Activated CD8-positive, alpha-beta memory T cell treated with anti-CD3 and anti-CD28 coated beads, Interleukin-2, amount 50 U/mL, for 4 hours (primary cell): ENCODE measurements around the gene DMC1.

ENCODE experiments used
- DNase-seq: peaks from one replicate; pipeline ENCODE4 v3.0.0-alpha.2; 2020

DMC1 gene

GRCh38 chr22:38566726-38567504, 3.1 kb downstream of the DMC1 start:
- DNase-seq, result no peak

GRCh38 chr22:38565441-38565840, 4.5 kb downstream of the DMC1 start:
- no peak for DNase-seq

DNA sequence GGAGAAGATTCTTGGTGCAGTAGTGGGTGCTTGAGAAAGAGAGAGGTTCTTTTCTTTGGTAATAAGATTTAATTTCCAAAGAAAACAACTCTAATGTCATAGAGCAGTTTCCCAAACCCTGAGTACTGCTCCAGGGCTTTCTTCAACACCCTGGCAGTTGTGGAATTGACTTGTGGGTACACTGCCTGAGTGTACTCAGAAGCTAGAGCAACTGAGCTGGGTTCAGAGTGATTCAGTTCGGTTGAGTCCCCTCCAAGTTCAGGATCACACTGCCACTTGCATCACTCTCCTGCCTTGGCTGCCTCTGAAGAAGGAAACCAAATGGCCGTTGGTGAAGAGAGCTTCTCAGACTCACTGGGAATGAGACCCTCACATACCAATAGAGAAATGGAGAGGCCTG, 5.3 kb downstream of the DMC1 start:
- DNase-seq, result no peak

DNA sequence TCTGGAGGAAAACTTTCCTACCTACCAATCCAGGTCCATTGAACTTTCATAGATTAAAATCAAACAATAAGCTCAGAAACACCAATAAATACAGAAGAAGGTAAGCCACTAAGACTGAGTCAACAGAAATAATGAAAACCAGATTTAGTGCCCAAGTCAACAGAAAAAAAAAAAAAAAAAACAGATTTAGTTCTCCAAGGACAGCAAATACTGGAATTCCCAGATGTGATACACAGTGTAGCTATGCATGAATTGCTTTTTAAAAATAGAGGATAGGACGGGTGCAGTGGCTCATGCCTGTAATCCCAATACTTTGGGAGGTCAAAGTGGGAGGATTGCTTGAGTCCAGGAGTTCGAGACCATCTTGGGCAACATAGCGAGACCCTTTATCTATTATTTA, 15.7 kb downstream of the DMC1 start:
- no peak for DNase-seq

- no peak for DNase-seq
Measured at GRCh38 chr22:38549101-38549894, 20.7 kb downstream of the DMC1 start.

DNA sequence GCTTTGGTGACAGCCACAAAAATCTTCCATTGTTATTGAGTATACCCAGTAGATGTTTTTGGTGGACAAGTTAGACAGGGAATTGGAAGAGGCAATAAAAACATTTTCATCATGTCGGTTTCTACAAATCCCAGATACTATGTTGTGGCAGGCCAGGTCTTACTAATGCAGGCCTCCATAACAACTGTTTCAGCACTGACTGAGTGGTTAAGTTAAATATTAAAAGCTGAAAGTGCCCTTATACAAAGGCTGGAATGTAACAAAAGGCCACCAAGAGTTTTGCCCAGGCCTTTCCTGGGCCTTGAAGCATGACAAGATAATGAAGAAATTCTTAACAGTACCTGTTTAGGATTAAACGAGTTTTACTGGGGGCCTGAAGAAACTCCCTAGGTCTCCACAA, 29.3 kb downstream of the DMC1 start:
- DNase-seq, result no peak

DNA sequence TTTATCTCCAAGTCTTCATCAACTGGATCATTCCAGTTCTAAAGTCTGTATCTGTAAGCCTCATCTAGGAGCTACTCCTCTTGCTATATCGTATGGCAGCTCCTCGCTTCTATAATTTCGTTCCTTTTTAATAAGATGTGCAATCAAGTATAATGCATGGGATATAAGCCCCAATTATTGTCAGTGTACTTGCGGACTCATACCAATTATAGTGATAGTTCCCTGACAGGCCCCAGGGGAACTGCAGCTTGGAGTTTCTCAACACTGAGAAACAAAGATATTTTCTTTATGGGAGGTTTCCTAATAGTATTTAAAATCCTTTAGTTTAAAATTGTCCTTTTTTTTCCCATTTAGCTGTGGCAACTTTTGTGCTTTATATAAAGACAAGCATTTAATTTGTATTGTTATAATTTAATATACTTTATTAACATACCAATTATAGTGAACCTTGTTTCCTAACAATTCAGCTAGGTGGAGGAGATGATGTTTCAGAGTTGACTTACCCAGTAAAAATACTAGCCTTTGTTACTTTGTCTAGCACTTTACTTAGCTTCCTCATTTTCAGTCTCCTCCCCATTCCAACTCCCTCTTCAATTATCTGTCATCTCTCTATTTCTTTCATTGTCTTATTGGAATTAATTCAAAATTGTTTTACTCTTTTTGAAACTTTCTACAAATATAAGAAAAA, 38.6 kb downstream of the DMC1 start:
- DNase-seq, result no peak

- DNase-seq, result no peak
Measured at GRCh38 chr22:38524429-38524828, 45.6 kb downstream of the DMC1 start.

DNA sequence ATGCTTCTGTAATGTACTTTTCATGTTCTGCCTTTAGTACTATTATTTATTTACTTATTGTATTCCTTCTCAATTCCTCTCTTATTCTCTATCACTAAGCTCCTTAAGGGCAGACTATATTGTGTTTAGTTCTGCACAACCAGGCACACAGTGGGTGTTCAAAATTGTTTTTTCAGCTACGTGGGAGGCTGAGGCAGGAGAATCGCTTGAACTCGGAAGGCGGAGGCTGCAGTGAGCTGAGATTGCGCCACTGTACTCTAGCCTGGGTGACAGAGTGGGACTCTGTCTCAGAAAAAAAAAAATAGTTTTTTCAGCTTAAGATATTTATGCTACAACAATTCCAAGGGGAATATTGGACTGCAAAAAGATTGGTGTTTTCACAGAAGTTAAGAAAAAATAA, 46.5 kb downstream of the DMC1 start:
- no peak for DNase-seq

DNA sequence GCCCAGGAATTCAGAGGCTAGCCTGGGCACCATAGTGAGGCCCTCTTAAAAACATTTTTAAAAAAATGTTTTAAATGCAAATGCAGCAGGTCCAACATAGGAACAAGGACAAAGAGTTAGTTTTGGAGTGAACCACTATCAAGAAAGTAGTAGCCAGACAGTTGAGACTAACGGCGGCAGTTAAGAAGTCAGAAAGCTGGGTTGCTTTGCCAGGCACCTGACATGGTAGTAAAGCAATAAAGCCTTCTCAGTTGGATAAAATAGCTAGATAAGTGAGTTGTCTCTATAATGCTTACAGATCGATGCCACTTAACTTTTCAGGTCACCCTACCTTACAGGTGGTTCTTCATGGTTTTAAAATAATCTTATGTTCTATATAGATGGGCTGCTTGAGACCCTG, 47.0 kb downstream of the DMC1 start:
- no peak for DNase-seq

- DNase-seq, result no peak
Measured at GRCh38 chr22:38519453-38520250, 50.3 kb downstream of the DMC1 start.

DNA sequence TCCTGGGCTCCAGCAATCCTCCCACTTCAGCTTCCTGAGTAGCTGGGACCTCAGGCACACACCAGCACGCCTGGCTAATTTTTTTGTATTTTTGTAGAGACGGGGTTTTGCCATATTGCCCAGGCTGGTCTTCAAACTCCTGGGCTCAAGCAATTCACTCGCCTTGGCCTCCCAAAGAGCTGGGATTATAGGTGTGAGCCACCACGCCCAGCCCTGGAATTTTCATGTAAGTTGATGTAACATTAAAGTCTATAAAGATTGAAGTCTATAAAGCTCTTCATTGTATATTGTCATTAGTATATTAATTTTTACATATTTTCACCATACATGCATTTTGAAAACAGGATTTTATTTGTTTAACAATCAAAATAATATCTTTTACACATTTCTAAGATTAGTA, 51.4 kb downstream of the DMC1 start:
- no peak for DNase-seq

DNA sequence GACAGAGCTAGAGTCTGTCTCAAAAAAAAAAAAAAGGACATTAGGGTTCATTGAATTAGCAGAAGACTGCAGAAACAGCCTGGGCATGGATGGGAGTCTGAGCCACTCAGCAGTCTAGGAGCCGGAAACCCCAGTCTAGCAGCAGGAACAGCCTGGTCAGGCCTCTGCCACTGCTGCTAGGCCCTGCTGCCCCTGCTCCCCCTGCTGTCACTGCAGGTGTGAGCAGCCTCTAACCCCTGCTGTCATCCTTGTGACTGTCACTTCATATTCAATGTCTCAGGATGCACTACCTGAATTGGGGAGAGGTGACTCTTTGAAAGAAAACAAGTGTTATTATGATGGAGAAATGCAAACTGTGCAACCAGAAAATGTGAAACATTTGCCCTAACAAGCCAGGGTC, 56.9 kb downstream of the DMC1 start:
- peak; percentile 43 for DNase-seq

DNA sequence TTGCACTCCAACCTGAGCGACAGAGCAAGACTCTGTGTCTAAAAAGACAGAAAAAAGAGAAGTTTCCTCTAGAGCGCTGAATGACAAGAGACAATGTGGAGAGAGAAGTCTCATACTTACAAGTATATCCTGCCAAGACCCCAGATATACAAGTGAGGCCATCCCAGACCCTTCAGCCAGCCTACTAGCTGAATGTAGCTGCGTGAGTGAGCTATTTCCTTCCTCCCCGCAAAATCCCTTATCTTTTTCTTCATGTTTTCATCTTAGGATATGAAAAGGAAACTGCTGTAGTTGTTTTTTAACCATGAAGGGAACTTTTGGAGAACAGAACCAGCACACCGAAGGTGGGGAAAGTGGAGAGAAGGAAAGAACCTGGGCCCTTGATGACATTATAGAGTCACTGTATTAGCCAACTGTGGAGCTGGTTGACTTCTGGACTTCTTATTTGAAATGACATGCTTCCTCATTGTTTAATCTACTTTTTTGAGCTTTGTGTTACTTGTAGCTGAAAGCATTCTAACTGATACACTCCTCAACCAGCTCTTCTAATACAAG, 59.5 kb downstream of the DMC1 start:
- DNase-seq, result no peak

- DNase-seq, result peak; percentile 92
Measured at GRCh38 chr22:38506118-38506962, 63.6 kb downstream of the DMC1 start, which contains the start of gene DDX17. Gene DDX17, minus strand, starts transcription at chr22:38506311.

DNA sequence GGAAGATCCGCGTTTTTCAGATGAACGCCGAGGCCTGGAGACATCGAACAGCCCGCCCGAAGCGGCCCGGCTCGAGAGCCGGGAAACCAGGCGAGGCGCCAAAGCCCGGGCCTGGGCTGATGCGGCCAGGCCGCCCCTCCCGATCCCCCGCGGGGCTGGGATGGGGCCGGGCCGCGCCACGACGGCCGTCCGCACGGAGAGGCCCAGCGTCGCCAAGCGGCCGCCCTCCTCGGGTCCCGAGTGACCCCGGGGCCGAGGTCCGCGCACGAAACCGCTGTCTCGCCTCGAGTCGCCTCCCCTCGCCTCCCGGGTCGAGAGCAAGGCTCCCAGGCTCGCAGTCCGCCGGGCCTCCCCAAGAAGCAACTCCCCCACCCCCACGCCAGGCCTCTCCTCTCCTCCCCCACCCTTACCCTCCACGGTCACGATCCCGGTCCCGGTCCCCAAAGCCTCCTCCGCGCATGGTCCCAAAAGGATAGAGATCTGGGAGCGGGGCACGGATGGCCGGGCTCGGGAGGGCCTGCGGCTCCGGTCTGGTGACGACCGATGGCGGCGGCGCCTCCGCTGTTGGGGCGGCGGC, 64.4 kb downstream of the DMC1 start:
- DNase-seq, result peak; percentile 61

DNA sequence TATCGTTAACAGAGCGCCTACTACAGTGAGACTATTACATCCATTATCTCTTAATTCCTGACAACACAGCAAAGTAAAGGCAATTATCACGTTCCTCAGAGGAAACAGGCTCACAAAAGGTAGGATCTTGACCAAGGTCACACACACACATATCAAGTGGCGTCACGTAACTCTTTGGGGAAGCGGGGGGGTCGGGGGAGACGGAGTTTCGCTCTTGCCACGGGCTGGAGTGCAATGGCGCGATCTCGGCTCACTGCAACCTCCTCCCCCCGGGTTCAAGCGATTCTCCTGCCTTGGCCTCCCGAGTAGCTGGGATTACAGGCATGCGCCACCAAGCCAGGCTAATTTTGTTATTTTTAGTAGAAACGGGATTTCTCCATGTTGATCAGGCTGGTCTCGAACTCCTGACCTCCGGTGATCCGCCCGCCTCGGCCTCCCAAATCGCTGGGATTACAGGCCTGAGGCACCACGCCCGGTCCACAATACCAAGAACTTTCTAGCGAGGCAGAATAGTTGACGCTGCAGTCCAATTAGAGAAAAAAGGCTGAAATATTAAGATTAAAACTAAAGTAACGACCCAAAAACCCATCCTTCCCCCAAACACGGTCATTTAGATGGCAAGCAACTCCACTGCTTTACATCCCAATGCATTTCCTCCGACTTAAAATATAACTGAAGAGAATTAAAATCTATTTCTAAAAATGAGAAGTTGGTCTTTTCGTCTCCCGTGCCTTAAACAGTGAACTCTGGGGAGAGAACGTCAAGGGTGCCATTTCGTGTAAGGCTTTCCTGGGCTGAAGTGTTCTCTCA, 65.0 kb downstream of the DMC1 start:
- DNase-seq, result peak; percentile 52

GRCh38 chr22:38503021-38503420, 67.0 kb downstream of the DMC1 start:
- no peak for DNase-seq

GRCh38 chr22:38501797-38502672, 67.9 kb downstream of the DMC1 start:
- no peak for DNase-seq
